ENCODE results near the gene CFAP74. TPM values are rescaled to one million over a fixed set of nuclear protein-coding genes. Genes with fewer than 3 reads are reported as not detected.

The CFAP74 gene
- total RNA-seq, 1 experiment from 2014 or later = not detected

- H4K20me1 ChIP-seq (ENCODE audit: low read length) = no peaks in the 10 kb centered on the region
- H3K27ac ChIP-seq (ENCODE audit: low read length) = no peak overlapping the region
- no peaks in the 10 kb centered on the region for H3K4me1 ChIP-seq (ENCODE audit: insufficient read depth, low read length)
- H3K4me3 ChIP-seq (ENCODE audit: low read length) = no peak overlapping the region
- H3K27me3 ChIP-seq (ENCODE audit: low read length) = no peaks in the 10 kb centered on the region
- no peaks in the 10 kb centered on the region for H3K9me3 ChIP-seq (ENCODE audit: low read length)
- ATAC-seq (no peak), DNase-seq (no peak)
- H3K9me2 ChIP-seq (replicated peaks; ENCODE audit: low read length) = no peaks in the 10 kb centered on the region
- CTCF ChIA-PET = interaction anchor here (0.6 kb wide), 1 partner anchor 11 kb away, joined by 4 read pairs; no protein-coding TSS in a partner anchor
- intact Hi-C loops (cut with micrococcal nuclease) = no loop called here
- H3K9ac ChIP-seq (ENCODE audit: low read length) = no peak overlapping the region
- H2AFZ ChIP-seq (ENCODE audit: low read length) = no peak overlapping the region
- POLR2A ChIA-PET (ENCODE audit: unreplicated experiment) = no interaction called here
- no peaks in the 10 kb centered on the region for H3K36me3 ChIP-seq (ENCODE audit: low read depth, low read length)
- no peak for TF ChIP-seq EZH2 (IDR thresholded peaks at IDR 0.05; ENCODE audit: low read length, unreplicated experiment)
- no peak for TF ChIP-seq CTCF (conservative IDR thresholded peaks at IDR 0.05; ENCODE audit: low read depth, low read length)
- H3K4me2 ChIP-seq (ENCODE audit: low read length) = no peak overlapping the region
- no TSS peak for BruUV-seq (replicated peaks)
- H3F3A ChIP-seq (ENCODE audit: low read length, unreplicated experiment) = no peaks in the 10 kb centered on the region
- no peaks in the 10 kb centered on the region for H3K79me2 ChIP-seq (ENCODE audit: low read length)
Observed at GRCh38 chr1:1925437-1926345, 77.9 kb downstream of the CFAP74 start.

GRCh38 chr1:1924849-1925248 lies 78.7 kb downstream of the CFAP74 start:
- Histone ChIP-seq H3K4me1 (ENCODE audit: insufficient read depth, low read length) (peaks cover 2% of the 10 kb centered on the region; the same call in 1 of the 2 replicates), H3F3A (ENCODE audit: low read length, unreplicated experiment) (no peaks in the 10 kb centered on the region), H3K4me2 (ENCODE audit: low read length) (no peak overlapping the region), H3K27ac (ENCODE audit: low read length) (no peak overlapping the region), H2AFZ (ENCODE audit: low read length) (no peak overlapping the region), H3K27me3 (ENCODE audit: low read length) (no peaks in the 10 kb centered on the region), H3K9me3 (ENCODE audit: low read length) (no peaks in the 10 kb centered on the region), H3K9ac (ENCODE audit: low read length) (no peak overlapping the region), H3K9me2 (replicated peaks; ENCODE audit: low read length) (no peaks in the 10 kb centered on the region), H3K4me3 (ENCODE audit: low read length) (no peak overlapping the region), H3K79me2 (ENCODE audit: low read length) (no peaks in the 10 kb centered on the region), H3K36me3 (ENCODE audit: low read depth, low read length) (no peaks in the 10 kb centered on the region), H4K20me1 (ENCODE audit: low read length) (no peaks in the 10 kb centered on the region)
- intact Hi-C loops (cut with micrococcal nuclease) = no loop called here
- ATAC-seq = no peak
- POLR2A ChIA-PET (ENCODE audit: unreplicated experiment) = no interaction called here
- CTCF ChIA-PET = no interaction called here
- no peak for DNase-seq
- TF ChIP-seq EZH2 (IDR thresholded peaks at IDR 0.05; ENCODE audit: low read length, unreplicated experiment) (no peak), CTCF (conservative IDR thresholded peaks at IDR 0.05; ENCODE audit: low read depth, low read length) (no peak), EZH2phosphoT487 (IDR thresholded peaks at IDR 0.05; ENCODE audit: borderline replicate concordance, low read length) (no peak)
- BruUV-seq (replicated peaks) = no TSS peak

GRCh38 chr1:1924386-1924785 lies 79.2 kb downstream of the CFAP74 start:
- Histone ChIP-seq H3K9me3 (ENCODE audit: low read length) (no peaks in the 10 kb centered on the region), H3K4me1 (ENCODE audit: insufficient read depth, low read length) (peaks cover 6% of the 10 kb centered on the region; the same call in 1 of the 2 replicates), H3K9me2 (replicated peaks; ENCODE audit: low read length) (no peaks in the 10 kb centered on the region), H3K4me2 (ENCODE audit: low read length) (no peak overlapping the region), H4K20me1 (ENCODE audit: low read length) (no peaks in the 10 kb centered on the region), H3F3A (ENCODE audit: low read length, unreplicated experiment) (no peaks in the 10 kb centered on the region), H3K27ac (ENCODE audit: low read length) (no peak overlapping the region), H3K9ac (ENCODE audit: low read length) (no peak overlapping the region), H3K4me3 (ENCODE audit: low read length) (no peak overlapping the region), H3K27me3 (ENCODE audit: low read length) (no peaks in the 10 kb centered on the region), H2AFZ (ENCODE audit: low read length) (no peak overlapping the region), H3K36me3 (ENCODE audit: low read depth, low read length) (no peaks in the 10 kb centered on the region), H3K79me2 (ENCODE audit: low read length) (no peaks in the 10 kb centered on the region)
- ChIA-PET POLR2A (ENCODE audit: unreplicated experiment) (no interaction called here), CTCF (no interaction called here)
- no peak for TF ChIP-seq EZH2phosphoT487 (IDR thresholded peaks at IDR 0.05; ENCODE audit: borderline replicate concordance, low read length)
- BruUV-seq (replicated peaks) = no TSS peak
- intact Hi-C loops (cut with micrococcal nuclease) = no loop called here
- ATAC-seq = no peak
- no peak for DNase-seq

Data from PC-3 (cell line).